ENCODE results near the gene PDCL3. TPM values are rescaled to one million over a fixed set of nuclear protein-coding genes. Genes with fewer than 3 reads are reported as not detected.

PDCL3 gene

GRCh38 chr2:100623033-100623715 is 60.4 kb downstream of the PDCL3 start:
- no peak for DNase-seq
- Histone ChIP-seq H2BK5ac (ENCODE audit: low read length) (no peak overlapping the region), H3K56ac (ENCODE audit: low read length) (no peak overlapping the region), H3K79me2 (ENCODE audit: control insufficient read depth, insufficient read depth, low read length) (no peaks in the 10 kb centered on the region), H4K8ac (ENCODE audit: low read depth, low read length) (no peak overlapping the region), H2BK15ac (replicated peaks; ENCODE audit: low read depth) (no peak overlapping the region), H4K5ac (ENCODE audit: low read length) (no peak overlapping the region), H3K4me2 (ENCODE audit: low read length) (no peak overlapping the region), H3K18ac (ENCODE audit: low read length) (no peak overlapping the region), H3K4me1 (ENCODE audit: control insufficient read depth, low read depth, low read length) (no peaks in the 10 kb centered on the region), H3K79me1 (ENCODE audit: low read length) (no peaks in the 10 kb centered on the region), H2BK120ac (ENCODE audit: low read depth, low read length) (no peak overlapping the region), H3K36me3 (ENCODE audit: control insufficient read depth, insufficient read depth, low read length) (no peaks in the 10 kb centered on the region), H3K9ac (ENCODE audit: low read length) (no peak overlapping the region), H3K4ac (ENCODE audit: low read depth, low read length) (no peak overlapping the region), H3K27me3 (ENCODE audit: insufficient read depth, low read length, poor library complexity) (no peaks in the 10 kb centered on the region), H3K4me3 (ENCODE audit: low read length) (no peak overlapping the region), H3K23ac (ENCODE audit: low read length) (no peak overlapping the region), H3K27ac (ENCODE audit: low read depth, low read length) (no peak overlapping the region), H2AK5ac (ENCODE audit: low read length) (no peak overlapping the region)
- no CpG with 5 or more reads among the region's 8 CpGs for WGBS (ENCODE audit: extremely low coverage, insufficient coverage, low lambda C conversion rate)

- Histone ChIP-seq H3K18ac (ENCODE audit: low read length) (no peak overlapping the region), H3K27ac (ENCODE audit: low read depth, low read length) (no peak overlapping the region), H3K27me3 (ENCODE audit: insufficient read depth, low read length, poor library complexity) (no peaks in the 10 kb centered on the region)
These were observed 61.1 kb downstream of the PDCL3 start for GRCh38 chr2:100623930-100624329.

GRCh38 chr2:100624536-100624935 is 61.7 kb downstream of the PDCL3 start:
- no peak overlapping the region for H3K18ac ChIP-seq (ENCODE audit: low read length)
- no peak overlapping the region for H4K5ac ChIP-seq (ENCODE audit: low read length)
- H3K4ac ChIP-seq (ENCODE audit: low read depth, low read length): no peak overlapping the region
- no peak overlapping the region for H2BK5ac ChIP-seq (ENCODE audit: low read length)
- H2AK5ac ChIP-seq (ENCODE audit: low read length): no peak overlapping the region
- H3K27me3 ChIP-seq (ENCODE audit: insufficient read depth, low read length, poor library complexity): no peaks in the 10 kb centered on the region
- no peaks in the 10 kb centered on the region for H3K4me1 ChIP-seq (ENCODE audit: control insufficient read depth, low read depth, low read length)
- no peak for DNase-seq
- H2BK15ac ChIP-seq (replicated peaks; ENCODE audit: low read depth): no peak overlapping the region
- H3K27ac ChIP-seq (ENCODE audit: low read depth, low read length): no peak overlapping the region
- H3K4me2 ChIP-seq (ENCODE audit: low read length): no peak overlapping the region
- H3K9ac ChIP-seq (ENCODE audit: low read length): no peak overlapping the region
- H3K4me3 ChIP-seq (ENCODE audit: low read length): no peak overlapping the region
- no peaks in the 10 kb centered on the region for H3K79me1 ChIP-seq (ENCODE audit: low read length)
- no peaks in the 10 kb centered on the region for H3K36me3 ChIP-seq (ENCODE audit: control insufficient read depth, insufficient read depth, low read length)
- H3K23ac ChIP-seq (ENCODE audit: low read length): no peak overlapping the region
- no peaks in the 10 kb centered on the region for H3K79me2 ChIP-seq (ENCODE audit: control insufficient read depth, insufficient read depth, low read length)
- H4K8ac ChIP-seq (ENCODE audit: low read depth, low read length): no peak overlapping the region
- no CpG with 5 or more reads among the region's 4 CpGs for WGBS (ENCODE audit: extremely low coverage, insufficient coverage, low lambda C conversion rate)
- no peak overlapping the region for H2BK120ac ChIP-seq (ENCODE audit: low read depth, low read length)
- H3K56ac ChIP-seq (ENCODE audit: low read length): no peak overlapping the region

More at GRCh38 chr2:100623930-100624329, 61.1 kb downstream of the PDCL3 start:
- Histone ChIP-seq H3K36me3 (ENCODE audit: control insufficient read depth, insufficient read depth, low read length) (no peaks in the 10 kb centered on the region), H4K5ac (ENCODE audit: low read length) (no peak overlapping the region), H4K8ac (ENCODE audit: low read depth, low read length) (no peak overlapping the region), H3K9ac (ENCODE audit: low read length) (no peak overlapping the region), H2BK15ac (replicated peaks; ENCODE audit: low read depth) (no peak overlapping the region), H3K79me1 (ENCODE audit: low read length) (no peaks in the 10 kb centered on the region), H3K4me3 (ENCODE audit: low read length) (no peak overlapping the region), H3K4me2 (ENCODE audit: low read length) (no peak overlapping the region), H3K23ac (ENCODE audit: low read length) (no peak overlapping the region), H2AK5ac (ENCODE audit: low read length) (no peak overlapping the region), H3K56ac (ENCODE audit: low read length) (no peak overlapping the region), H3K4ac (ENCODE audit: low read depth, low read length) (no peak overlapping the region), H2BK5ac (ENCODE audit: low read length) (no peak overlapping the region), H3K79me2 (ENCODE audit: control insufficient read depth, insufficient read depth, low read length) (no peaks in the 10 kb centered on the region), H3K4me1 (ENCODE audit: control insufficient read depth, low read depth, low read length) (no peaks in the 10 kb centered on the region), H2BK120ac (ENCODE audit: low read depth, low read length) (no peak overlapping the region)
- DNase-seq: peak; percentile 65
- no CpG with 5 or more reads among the region's 2 CpGs for WGBS (ENCODE audit: extremely low coverage, insufficient coverage, low lambda C conversion rate)

- no CpG with 5 or more reads among the region's 6 CpGs for WGBS (ENCODE audit: extremely low coverage, insufficient coverage, low lambda C conversion rate)
- Histone ChIP-seq H3K27me3 (ENCODE audit: insufficient read depth, low read length, poor library complexity) (no peaks in the 10 kb centered on the region), H4K8ac (ENCODE audit: low read depth, low read length) (no peak overlapping the region), H3K79me1 (ENCODE audit: low read length) (no peaks in the 10 kb centered on the region), H3K4me2 (ENCODE audit: low read length) (no peak overlapping the region), H4K5ac (ENCODE audit: low read length) (no peak overlapping the region), H3K23ac (ENCODE audit: low read length) (no peak overlapping the region), H3K18ac (ENCODE audit: low read length) (no peak overlapping the region), H3K4ac (ENCODE audit: low read depth, low read length) (no peak overlapping the region), H3K36me3 (ENCODE audit: control insufficient read depth, insufficient read depth, low read length) (no peaks in the 10 kb centered on the region), H2BK120ac (ENCODE audit: low read depth, low read length) (no peak overlapping the region), H2BK15ac (replicated peaks; ENCODE audit: low read depth) (no peak overlapping the region), H3K27ac (ENCODE audit: low read depth, low read length) (no peak overlapping the region), H3K79me2 (ENCODE audit: control insufficient read depth, insufficient read depth, low read length) (no peaks in the 10 kb centered on the region), H3K4me3 (ENCODE audit: low read length) (no peak overlapping the region), H2AK5ac (ENCODE audit: low read length) (no peak overlapping the region), H3K56ac (ENCODE audit: low read length) (no peak overlapping the region), H3K4me1 (ENCODE audit: control insufficient read depth, low read depth, low read length) (peaks cover 7% of the 10 kb centered on the region), H2BK5ac (ENCODE audit: low read length) (no peak overlapping the region), H3K9ac (ENCODE audit: low read length) (no peak overlapping the region)
- DNase-seq: no peak
These were observed 62.9 kb downstream of the PDCL3 start for GRCh38 chr2:100625717-100626116.

Small RNAs within 50 kb of the gene (small RNA-seq; reads per million reads assigned to genes)
- gene HMGN2P22 (ENCODE audit: insufficient read depth): not detected

Measured in mesendoderm (in vitro differentiated cells).